ENCODE data around the gene PGLYRP1.

Gene PGLYRP1

DNA sequence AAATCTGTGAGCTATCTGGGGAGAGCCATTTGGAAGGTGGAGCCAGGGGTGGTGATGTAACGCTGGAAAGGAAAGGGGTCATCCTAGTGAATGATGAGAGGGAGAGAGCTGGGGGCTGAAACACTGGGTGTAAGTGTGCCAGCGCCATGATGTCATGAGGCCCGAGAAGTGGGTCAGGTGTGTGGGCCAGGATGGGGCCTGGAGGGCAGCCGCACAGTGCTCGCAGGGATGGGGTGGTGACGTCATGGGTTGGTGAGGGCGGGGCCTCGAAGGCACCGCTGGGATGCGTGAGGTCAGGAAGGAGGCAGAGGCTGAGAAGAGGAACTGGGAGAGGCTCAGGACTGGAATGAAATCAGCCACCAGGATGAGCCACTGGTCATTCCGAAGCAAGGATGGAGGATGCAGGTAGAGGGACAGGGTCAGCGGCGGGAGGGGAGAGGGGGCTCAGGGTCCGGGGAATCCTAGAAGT is 23.2 kb downstream of the PGLYRP1 start:
- TF ChIP-seq, protein P1, sequence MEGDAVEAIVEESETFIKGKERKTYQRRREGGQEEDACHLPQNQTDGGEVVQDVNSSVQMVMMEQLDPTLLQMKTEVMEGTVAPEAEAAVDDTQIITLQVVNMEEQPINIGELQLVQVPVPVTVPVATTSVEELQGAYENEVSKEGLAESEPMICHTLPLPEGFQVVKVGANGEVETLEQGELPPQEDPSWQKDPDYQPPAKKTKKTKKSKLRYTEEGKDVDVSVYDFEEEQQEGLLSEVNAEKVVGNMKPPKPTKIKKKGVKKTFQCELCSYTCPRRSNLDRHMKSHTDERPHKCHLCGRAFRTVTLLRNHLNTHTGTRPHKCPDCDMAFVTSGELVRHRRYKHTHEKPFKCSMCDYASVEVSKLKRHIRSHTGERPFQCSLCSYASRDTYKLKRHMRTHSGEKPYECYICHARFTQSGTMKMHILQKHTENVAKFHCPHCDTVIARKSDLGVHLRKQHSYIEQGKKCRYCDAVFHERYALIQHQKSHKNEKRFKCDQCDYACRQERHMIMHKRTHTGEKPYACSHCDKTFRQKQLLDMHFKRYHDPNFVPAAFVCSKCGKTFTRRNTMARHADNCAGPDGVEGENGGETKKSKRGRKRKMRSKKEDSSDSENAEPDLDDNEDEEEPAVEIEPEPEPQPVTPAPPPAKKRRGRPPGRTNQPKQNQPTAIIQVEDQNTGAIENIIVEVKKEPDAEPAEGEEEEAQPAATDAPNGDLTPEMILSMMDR (IDR thresholded peaks at IDR 0.05; ENCODE audit: control extremely low read depth, extremely low read depth, low read depth, missing control alignments) = no peak
- no peak for DNase-seq (ENCODE audit: extremely low spot score)
- POLR2A ChIA-PET = no interaction called here
- CTCF ChIA-PET = interaction anchor here (1.8 to 3.8 kb wide), 2 partner anchors 10 to 136 kb away, joined by 5 to 19 read pairs; partner anchors contain the start of gene FOXA3

DNA sequence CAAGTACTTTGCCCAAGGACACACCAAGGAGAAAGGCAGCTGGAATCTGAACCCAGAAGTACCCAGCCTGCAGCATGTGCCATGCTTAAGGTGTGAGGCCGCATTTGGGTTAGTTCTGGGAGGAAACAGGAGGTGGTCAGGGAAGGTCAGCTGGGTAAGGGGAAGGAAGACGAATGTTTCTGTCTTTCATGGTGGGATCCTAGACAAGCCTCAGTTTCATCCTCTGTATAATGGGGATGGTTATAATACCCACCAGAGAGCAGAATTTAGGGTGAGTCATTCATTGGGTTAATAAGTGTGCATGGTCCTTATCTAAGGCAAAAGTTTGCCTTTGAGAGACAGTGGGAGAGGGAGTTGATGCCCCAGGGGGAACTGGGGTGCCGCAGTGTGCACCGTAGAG is 24.0 kb downstream of the PGLYRP1 start:
- TF ChIP-seq, protein P1 (IDR thresholded peaks at IDR 0.05; ENCODE audit: control extremely low read depth, extremely low read depth, low read depth, missing control alignments) = no peak
- ChIA-PET POLR2A (no interaction called here), CTCF (interaction anchor here (0.8 to 3.8 kb wide), 4 partner anchors 11 to 135 kb away, joined by 3 to 19 read pairs (median 5); partner anchors contain the start of gene FOXA3)
- no peak for DNase-seq (ENCODE audit: extremely low spot score)

DNA sequence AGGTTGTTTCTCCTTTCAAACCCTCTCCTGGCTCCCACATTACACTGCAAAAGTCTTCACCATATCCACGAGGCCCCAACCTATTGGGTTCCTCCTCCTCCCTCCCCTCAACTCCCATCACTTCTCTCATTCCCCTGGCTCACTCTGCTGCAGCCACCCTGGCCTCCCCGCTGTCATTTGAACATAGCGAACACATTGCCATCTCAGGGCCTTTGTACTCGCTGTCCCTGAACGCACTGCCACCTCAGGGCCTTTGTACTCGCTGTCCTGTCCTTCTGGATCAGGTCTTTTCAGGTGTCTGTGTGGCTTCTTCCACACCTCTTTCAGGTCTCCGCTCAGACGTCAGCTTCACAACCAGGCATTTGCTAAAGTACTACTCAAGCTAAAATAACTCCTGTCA is 25.9 kb downstream of the PGLYRP1 start:
- ChIA-PET CTCF (interaction anchor here (1.8 to 3.6 kb wide), 4 partner anchors 11 to 32 kb away, joined by 4 to 20 read pairs (median 12); no protein-coding TSS in a partner anchor), POLR2A (no interaction called here)
- TF ChIP-seq, protein P1 (IDR thresholded peaks at IDR 0.05; ENCODE audit: control extremely low read depth, extremely low read depth, low read depth, missing control alignments) = no peak
- no peak for DNase-seq (ENCODE audit: extremely low spot score)

DNA sequence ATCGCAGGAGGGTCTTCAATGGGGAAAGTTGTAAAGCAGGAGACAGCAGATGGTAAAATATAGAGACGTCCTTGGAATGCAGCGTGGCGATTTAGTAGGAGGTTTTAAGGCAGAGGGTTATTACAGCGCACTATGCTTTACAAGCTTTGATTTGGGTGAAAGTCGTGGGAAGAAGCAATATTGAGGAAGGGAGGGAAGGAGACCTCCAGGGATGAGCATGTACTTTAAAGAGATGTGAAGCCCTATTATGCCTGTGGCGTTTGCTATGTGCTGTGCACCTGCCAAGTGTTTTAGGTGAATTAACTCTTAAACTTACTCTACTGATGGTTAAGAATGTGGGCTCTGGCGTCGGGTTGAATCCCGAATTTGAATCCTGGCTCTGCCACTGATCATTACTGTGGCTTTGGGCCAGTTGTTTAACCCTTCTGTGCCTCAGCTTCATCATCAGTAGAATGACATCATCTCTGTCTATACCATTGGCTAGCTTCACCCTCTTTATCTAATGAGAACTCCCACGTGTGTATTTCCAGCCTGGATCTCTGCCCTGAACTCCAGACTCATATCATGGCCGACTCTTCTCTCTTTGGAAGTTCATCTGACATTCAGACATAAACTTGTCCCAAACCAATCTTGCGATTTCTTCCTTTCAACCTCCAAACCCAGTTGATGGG is 27.0 kb downstream of the PGLYRP1 start:
- no peak for DNase-seq (ENCODE audit: extremely low spot score)
- TF ChIP-seq, protein P1 (IDR thresholded peaks at IDR 0.05; ENCODE audit: control extremely low read depth, extremely low read depth, low read depth, missing control alignments) = no peak
- POLR2A ChIA-PET = interaction anchor here (0.6 to 1.7 kb wide), 3 partner anchors 10 to 213 kb away, joined by 4 to 9 read pairs (median 6); partner anchors contain the start of genes DMPK and SYMPK
- CTCF ChIA-PET = interaction anchor here (1.0 to 3.6 kb wide), 9 partner anchors 9 to 179 kb away, joined by 3 to 20 read pairs (median 4); no protein-coding TSS in a partner anchor

DNA sequence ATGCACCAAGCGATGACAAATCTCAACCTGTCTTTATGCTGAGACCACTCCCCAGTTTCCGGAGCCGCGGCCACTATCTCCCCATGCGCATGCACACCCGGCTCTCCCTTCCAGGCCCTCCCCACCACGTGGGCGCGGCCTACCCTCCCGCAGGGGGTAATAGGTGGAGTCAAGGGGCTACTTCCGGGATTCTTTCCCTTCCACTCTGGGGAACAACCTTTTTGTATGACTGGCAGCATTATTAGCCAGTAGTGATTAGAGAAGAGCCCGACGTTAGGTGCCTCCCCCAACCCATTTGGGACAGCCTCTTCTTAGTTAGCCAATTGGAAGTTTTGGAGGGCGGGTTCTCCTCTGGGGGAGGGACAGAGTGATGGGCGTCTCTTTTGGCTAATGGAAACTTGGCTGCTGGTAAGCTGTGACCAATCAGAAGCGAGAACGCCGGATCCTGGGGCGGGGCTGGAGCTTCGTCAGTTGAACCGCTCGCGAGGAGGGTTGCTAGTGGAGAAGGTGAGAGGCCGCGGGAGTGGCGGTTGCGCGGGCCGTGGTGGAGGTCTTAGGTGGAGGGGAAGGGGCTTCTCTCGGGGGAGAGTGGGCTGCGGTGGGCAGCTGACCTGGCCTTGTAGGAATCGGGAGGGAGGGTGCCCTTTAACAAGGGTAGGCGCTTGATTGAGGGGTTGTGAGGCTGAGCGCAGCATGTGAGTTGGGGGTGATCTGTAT is 27.7 kb downstream of the PGLYRP1 start, which contains the start of gene CCDC61:
TSS of gene CCDC61 (plus strand) at position 470 of the 717 bp plus-strand sequence. CDS start 7,552 bp downstream, outside the sequence.
- CTCF ChIA-PET = interaction anchor here (1.0 to 3.6 kb wide), 9 partner anchors 9 to 178 kb away, joined by 3 to 20 read pairs (median 4); no protein-coding TSS in a partner anchor
- TF ChIP-seq, protein P1 (IDR thresholded peaks at IDR 0.05; ENCODE audit: control extremely low read depth, extremely low read depth, low read depth, missing control alignments) = no peak
- peak; percentile 99 for DNase-seq (ENCODE audit: extremely low spot score)
- POLR2A ChIA-PET = interaction anchor here (0.6 to 1.7 kb wide), 4 partner anchors 10 to 213 kb away, joined by 3 to 9 read pairs (median 5); partner anchors contain the start of genes DMPK and SYMPK

DNA sequence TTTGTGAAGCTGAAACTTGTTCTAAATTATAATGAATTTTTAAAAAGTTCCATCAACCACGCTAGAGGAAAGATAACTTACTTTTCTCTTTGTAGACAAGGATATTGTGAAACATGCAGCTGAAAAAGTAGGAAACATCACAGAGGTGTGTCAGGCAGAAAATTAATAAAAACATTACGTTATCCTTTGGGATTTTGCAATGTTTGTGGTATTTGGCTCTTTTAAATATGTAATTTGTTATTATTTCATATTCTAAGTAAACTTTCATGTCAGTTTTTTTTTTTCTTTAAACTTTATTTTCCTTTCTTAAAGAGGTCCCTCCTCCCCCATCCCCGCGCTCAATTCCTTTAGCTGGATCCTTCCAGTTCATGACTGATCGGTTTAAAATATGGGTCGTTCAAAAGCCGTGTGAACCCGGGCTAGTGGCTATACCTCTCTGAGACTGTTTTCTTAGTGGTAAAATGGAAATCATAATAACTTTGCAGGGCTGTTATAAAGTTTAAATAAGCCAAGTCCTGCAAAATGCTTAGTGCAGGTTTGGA is 28.3 kb downstream of the PGLYRP1 start:
- TF ChIP-seq, protein P1 (IDR thresholded peaks at IDR 0.05; ENCODE audit: control extremely low read depth, extremely low read depth, low read depth, missing control alignments) = no peak
- POLR2A ChIA-PET = interaction anchor here (0.6 to 1.7 kb wide), 3 partner anchors 9 to 131 kb away, joined by 3 to 6 read pairs (median 4); partner anchors contain the start of gene SYMPK
- no peak for DNase-seq (ENCODE audit: extremely low spot score)
- CTCF ChIA-PET = interaction anchor here (1.0 to 3.6 kb wide), 8 partner anchors 8 to 177 kb away, joined by 3 to 20 read pairs (median 4); no protein-coding TSS in a partner anchor

All from GM10248 (cell line).